ENCODE results near the gene MLANA.

MLANA gene, protein sequence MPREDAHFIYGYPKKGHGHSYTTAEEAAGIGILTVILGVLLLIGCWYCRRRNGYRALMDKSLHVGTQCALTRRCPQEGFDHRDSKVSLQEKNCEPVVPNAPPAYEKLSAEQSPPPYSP

DNA sequence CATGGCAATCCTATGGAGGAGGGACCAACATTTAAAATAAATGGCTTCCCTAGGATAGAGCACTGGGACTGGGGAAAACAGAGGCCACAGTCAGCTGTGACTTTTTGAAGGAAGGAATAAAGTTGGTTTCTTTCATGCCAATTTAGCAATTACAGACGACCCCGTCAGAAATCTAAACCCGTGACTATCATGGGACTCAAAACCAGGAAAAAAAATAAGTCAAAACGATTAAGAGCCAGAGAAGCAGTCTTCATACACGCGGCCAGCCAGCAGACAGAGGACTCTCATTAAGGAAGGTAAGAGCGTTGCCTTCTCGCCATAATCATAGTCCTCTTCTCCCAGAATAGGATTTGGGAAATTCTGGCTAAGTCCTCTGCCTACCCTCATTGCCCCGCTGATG lies at the start of gene MLANA:
Gene MLANA, plus strand, starts transcription at position 249 of the 400 bp plus-strand sequence. CDS start 1,586 bp downstream, outside the sequence.
- Histone ChIP-seq H3K27me3 (replicated peaks; ENCODE audit: control insufficient read depth, insufficient read depth, low read length) (no peaks in the 10 kb centered on the region), H3K4me3 (ENCODE audit: low read length) (no peak within 1 kb of the TSS), H3K9ac (ENCODE audit: low read length) (no peak within 1 kb of the TSS), H3K9me3 (ENCODE audit: control insufficient read depth, low read length) (no peaks in the 10 kb centered on the region), H3K4me1 (ENCODE audit: control insufficient read depth, insufficient read depth, low read length) (no peaks in the 10 kb centered on the region), H3K36me3 (ENCODE audit: control insufficient read depth, insufficient read depth, low read length, severe bottlenecking) (no peaks in the 10 kb centered on the region)
- no peak for DNase-seq (ENCODE audit: low read depth)

DNA sequence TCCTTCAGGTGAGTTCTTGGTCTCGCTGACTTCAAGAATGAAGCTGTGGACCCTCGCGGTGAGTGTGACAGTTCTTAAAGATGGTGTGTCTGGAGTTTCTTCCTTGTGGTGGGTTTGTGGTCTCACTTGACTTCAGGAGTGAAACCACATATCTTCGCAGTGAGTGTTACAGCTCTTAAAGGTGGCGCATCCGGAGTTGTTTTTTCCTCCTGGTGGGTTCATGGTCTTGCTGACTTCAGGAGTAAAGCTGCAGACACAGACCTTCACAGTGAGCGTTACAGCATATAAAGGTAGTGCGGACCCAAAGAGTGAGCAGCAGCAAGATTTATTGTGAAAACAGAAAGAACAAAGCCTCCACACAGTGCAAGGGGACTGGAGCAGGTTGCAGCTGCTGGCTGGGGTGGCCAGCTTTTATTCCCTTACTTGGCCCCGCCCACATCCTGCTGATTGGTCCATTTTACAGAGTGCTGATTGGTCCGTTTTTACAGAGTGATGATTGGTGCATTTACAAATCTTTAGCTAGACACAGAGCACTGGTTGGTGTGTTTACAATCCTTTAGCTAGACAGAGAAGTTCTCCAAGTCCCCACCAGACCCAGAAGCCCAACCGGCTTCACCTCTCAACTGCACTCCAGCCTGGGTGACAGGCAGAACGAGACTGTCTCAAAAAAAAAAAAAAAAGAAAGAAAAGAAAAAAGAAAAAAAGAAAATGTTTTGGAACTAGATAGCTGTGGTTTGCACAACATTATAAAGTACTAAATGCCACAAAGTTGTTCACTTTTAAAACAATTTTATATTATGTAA lies 48.7 kb upstream of the MLANA start:
- H3K36me3 ChIP-seq (ENCODE audit: control insufficient read depth, insufficient read depth, low read length, severe bottlenecking): no peaks in the 10 kb centered on the region
- no peaks in the 10 kb centered on the region for H3K27me3 ChIP-seq (replicated peaks; ENCODE audit: control insufficient read depth, insufficient read depth, low read length)
- no peak overlapping the region for H3K4me3 ChIP-seq (ENCODE audit: low read length)
- H3K9ac ChIP-seq (ENCODE audit: low read length): no peak overlapping the region
- no peaks in the 10 kb centered on the region for H3K9me3 ChIP-seq (ENCODE audit: control insufficient read depth, low read length)
- DNase-seq (ENCODE audit: low read depth): no peak
- peaks cover 11% of the 10 kb centered on the region for H3K4me1 ChIP-seq (ENCODE audit: control insufficient read depth, insufficient read depth, low read length)

DNA sequence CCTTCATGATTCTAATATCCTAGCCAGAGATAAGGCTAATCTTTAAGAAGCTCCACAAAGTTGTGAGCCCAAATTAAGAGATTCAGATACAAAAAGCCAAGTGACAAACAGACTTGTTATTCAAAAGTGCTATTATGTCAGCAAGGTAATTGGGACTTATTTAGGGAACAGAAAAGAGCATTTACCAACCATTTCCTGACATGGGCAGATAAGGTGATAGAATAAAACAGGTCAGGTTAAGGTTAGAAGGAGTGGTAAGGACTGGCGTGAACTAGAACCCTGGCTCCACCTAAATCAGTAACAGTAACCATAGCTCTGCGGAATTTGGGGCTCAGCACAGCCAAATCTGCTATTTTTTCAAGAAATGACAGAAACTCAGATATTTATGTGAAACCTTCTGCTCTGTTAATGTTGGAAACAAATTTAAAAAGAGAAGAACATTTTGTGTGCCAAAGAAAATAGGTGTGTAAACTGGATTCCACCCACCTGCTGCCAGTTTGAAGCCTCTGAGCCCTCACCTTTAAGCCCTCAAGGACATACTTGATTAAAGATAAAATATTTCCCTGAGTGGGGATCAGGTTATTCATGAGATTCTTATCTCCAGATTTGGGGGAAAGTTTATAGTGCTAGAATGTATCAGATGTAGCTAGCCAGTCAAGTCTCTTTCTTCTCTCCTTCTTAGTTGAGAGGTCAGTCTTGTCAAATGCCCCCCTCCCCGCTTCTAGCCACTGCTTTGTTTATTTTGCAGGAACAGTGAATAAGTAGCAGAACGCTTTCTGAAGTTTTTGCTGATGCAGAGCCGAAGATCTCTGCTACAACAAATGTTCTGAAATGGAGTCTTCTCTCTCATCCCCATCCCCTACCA lies 47.5 kb upstream of the MLANA start:
- H3K4me1 ChIP-seq (ENCODE audit: control insufficient read depth, insufficient read depth, low read length): peaks cover 11% of the 10 kb centered on the region
- no peak overlapping the region for H3K4me3 ChIP-seq (ENCODE audit: low read length)
- DNase-seq (ENCODE audit: low read depth): no peak
- no peak overlapping the region for H3K9ac ChIP-seq (ENCODE audit: low read length)
- H3K9me3 ChIP-seq (ENCODE audit: control insufficient read depth, low read length): no peaks in the 10 kb centered on the region
- no peaks in the 10 kb centered on the region for H3K36me3 ChIP-seq (ENCODE audit: control insufficient read depth, insufficient read depth, low read length, severe bottlenecking)
- no peaks in the 10 kb centered on the region for H3K27me3 ChIP-seq (replicated peaks; ENCODE audit: control insufficient read depth, insufficient read depth, low read length)

DNA sequence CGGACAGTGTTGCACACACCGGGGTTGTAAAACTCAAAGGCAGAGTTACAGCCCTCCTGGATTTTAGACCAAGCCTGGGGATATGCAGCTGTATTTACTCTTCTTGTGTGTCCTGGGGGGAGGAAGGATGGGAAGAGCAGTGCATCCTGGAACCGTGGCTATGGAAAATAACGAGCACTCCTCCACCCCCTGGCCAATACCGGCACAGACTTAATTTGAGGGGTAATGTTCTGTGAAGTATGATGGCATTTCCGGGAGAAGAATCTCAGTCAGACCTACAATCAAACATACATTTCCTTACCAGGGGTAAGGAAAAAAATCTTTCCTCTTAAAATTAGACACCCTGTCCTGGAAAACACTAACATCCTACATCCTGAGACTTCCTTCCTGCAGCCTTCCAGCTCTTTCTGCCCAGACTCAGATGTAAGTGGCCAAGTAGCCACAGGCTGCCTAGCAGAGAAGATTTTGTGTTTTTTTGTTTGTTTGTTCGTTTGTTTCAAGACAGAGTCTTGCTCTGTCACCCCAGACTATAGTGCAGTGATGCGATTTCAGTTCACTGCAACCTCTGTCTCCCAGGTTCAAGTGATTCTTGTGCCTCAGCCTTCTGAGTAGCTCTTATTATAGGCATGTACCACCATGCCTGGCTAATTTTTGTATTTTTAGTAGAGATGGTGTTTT lies 46.8 kb upstream of the MLANA start:
- Histone ChIP-seq H3K27me3 (replicated peaks; ENCODE audit: control insufficient read depth, insufficient read depth, low read length) (no peaks in the 10 kb centered on the region), H3K4me1 (ENCODE audit: control insufficient read depth, insufficient read depth, low read length) (peaks cover 11% of the 10 kb centered on the region), H3K36me3 (ENCODE audit: control insufficient read depth, insufficient read depth, low read length, severe bottlenecking) (no peaks in the 10 kb centered on the region), H3K9ac (ENCODE audit: low read length) (no peak overlapping the region), H3K9me3 (ENCODE audit: control insufficient read depth, low read length) (no peaks in the 10 kb centered on the region), H3K4me3 (ENCODE audit: low read length) (no peak overlapping the region)
- peak; percentile 48 for DNase-seq (ENCODE audit: low read depth)

DNA sequence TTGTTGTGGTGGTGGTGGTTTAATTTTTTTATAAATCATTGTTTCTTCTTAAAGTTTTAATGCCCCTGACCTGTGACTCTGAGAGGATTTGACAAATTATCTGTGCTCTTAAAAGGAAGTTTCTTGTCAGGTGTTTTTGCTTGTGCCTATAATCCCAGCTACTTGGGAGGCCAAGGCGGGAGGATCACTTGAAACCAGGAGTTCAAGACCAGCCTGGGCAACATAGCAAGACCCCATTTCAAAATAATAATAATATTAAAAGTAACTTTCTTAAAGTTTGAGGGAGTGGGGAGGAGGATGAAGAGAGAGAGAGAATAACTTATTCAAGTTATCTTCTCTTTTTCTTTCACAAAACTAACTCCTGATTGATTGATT lies 45.5 kb upstream of the MLANA start:
- H3K4me3 ChIP-seq (ENCODE audit: low read length): no peak overlapping the region
- H3K9me3 ChIP-seq (ENCODE audit: control insufficient read depth, low read length): no peaks in the 10 kb centered on the region
- H3K9ac ChIP-seq (ENCODE audit: low read length): no peak overlapping the region
- H3K27me3 ChIP-seq (replicated peaks; ENCODE audit: control insufficient read depth, insufficient read depth, low read length): no peaks in the 10 kb centered on the region
- H3K4me1 ChIP-seq (ENCODE audit: control insufficient read depth, insufficient read depth, low read length): peaks cover 4% of the 10 kb centered on the region
- no peaks in the 10 kb centered on the region for H3K36me3 ChIP-seq (ENCODE audit: control insufficient read depth, insufficient read depth, low read length, severe bottlenecking)
- no peak for DNase-seq (ENCODE audit: low read depth)

DNA sequence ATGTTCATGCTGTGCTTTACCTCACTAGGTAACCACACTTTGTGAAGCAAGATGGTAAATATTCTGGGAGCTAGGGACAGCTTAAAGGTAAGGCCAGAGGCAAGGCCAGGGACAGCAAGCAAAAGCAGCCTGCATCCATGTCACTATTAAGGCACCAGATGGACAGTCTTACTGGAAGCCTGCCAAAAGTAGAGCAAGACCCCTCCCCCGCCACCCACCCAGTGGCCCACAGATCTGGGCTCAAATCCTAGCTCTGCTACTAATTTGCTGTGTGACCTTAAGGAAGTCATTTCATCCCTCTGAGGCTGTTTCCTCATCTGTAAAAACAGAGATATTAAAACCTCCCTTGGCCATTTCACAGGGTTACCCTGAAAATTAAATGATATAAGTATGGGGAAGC lies 44.6 kb upstream of the MLANA start:
- Histone ChIP-seq H3K4me3 (ENCODE audit: low read length) (no peak overlapping the region), H3K36me3 (ENCODE audit: control insufficient read depth, insufficient read depth, low read length, severe bottlenecking) (no peaks in the 10 kb centered on the region), H3K9me3 (ENCODE audit: control insufficient read depth, low read length) (no peaks in the 10 kb centered on the region), H3K4me1 (ENCODE audit: control insufficient read depth, insufficient read depth, low read length) (peaks cover 8% of the 10 kb centered on the region), H3K9ac (ENCODE audit: low read length) (no peak overlapping the region), H3K27me3 (replicated peaks; ENCODE audit: control insufficient read depth, insufficient read depth, low read length) (no peaks in the 10 kb centered on the region)
- DNase-seq (ENCODE audit: low read depth): peak; percentile 5

DNA sequence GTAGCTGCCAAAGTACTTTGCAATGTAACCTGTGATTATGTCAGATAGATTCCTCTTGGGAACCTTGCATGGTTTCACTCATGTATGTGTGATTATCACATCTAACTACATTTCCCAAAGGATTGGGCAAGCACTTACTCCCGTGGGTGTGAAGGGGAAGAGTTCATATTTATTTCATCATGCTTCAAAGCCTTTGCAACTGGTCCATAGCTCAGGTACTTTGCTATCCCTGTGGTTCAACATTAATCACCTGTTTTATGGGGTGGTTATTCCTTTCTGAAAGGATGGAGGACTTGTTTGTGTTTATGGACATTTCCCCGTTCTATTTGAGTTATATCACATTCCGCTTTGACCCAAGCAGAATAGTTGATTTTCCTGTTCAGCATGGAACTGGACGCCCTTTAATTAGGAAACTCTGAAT lies 44.2 kb upstream of the MLANA start:
- Histone ChIP-seq H3K27me3 (replicated peaks; ENCODE audit: control insufficient read depth, insufficient read depth, low read length) (no peaks in the 10 kb centered on the region), H3K9me3 (ENCODE audit: control insufficient read depth, low read length) (no peaks in the 10 kb centered on the region), H3K4me3 (ENCODE audit: low read length) (no peak overlapping the region), H3K36me3 (ENCODE audit: control insufficient read depth, insufficient read depth, low read length, severe bottlenecking) (no peaks in the 10 kb centered on the region), H3K4me1 (ENCODE audit: control insufficient read depth, insufficient read depth, low read length) (peaks cover 12% of the 10 kb centered on the region), H3K9ac (ENCODE audit: low read length) (no peak overlapping the region)
- peak; percentile 47 for DNase-seq (ENCODE audit: low read depth)

DNA sequence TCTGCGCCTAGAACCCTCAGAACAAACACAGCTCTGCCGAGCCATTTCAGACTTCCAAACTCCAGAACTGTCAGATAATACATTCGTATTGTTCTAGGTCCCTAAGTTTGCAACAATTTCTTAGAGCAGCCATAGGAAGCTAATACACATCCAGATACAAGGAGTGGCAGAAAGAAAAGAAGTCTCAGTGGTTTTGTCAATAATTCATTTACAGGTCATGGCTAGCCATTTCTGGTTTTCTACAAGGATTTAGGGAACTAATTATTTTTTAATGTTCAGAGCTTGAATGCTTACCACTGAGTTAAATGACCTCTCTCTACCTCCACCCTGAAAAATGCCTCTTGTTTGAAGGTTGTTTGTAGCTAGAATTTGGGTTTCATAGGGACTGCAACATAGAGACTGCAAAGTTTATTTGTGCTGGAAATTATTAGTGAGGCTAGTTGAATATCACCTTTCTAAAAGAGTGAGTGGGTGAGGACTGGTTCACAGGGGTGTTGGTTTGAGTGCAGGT lies 42.3 kb upstream of the MLANA start:
- no peak overlapping the region for H3K4me3 ChIP-seq (ENCODE audit: low read length)
- no peak overlapping the region for H3K9ac ChIP-seq (ENCODE audit: low read length)
- H3K9me3 ChIP-seq (ENCODE audit: control insufficient read depth, low read length): no peaks in the 10 kb centered on the region
- no peak for DNase-seq (ENCODE audit: low read depth)
- peaks cover 21% of the 10 kb centered on the region for H3K4me1 ChIP-seq (ENCODE audit: control insufficient read depth, insufficient read depth, low read length)
- H3K27me3 ChIP-seq (replicated peaks; ENCODE audit: control insufficient read depth, insufficient read depth, low read length): no peaks in the 10 kb centered on the region
- H3K36me3 ChIP-seq (ENCODE audit: control insufficient read depth, insufficient read depth, low read length, severe bottlenecking): no peaks in the 10 kb centered on the region

DNA sequence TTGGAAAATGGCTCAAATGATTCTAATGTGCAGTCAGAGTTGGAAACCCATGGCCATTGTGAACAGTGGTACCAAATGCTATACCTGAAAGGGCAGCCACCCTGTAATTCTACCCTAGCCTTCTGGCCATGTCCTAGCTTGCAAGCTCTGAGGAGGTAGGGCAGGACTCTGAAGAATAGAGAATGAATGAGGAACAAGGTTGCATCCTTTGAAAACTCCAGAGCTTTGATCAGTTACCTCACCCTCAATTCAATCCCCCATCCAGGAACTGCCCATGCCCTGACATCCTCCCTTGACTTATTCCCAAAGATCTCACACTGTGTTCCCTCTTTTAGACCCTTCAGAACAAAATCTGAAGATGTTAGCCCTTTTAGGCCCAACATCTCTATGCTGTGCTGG lies 40.0 kb upstream of the MLANA start:
- Histone ChIP-seq H3K9ac (ENCODE audit: low read length) (no peak overlapping the region), H3K27me3 (replicated peaks; ENCODE audit: control insufficient read depth, insufficient read depth, low read length) (no peaks in the 10 kb centered on the region), H3K4me3 (ENCODE audit: low read length) (no peak overlapping the region), H3K4me1 (ENCODE audit: control insufficient read depth, insufficient read depth, low read length) (peaks cover 21% of the 10 kb centered on the region), H3K9me3 (ENCODE audit: control insufficient read depth, low read length) (no peaks in the 10 kb centered on the region), H3K36me3 (ENCODE audit: control insufficient read depth, insufficient read depth, low read length, severe bottlenecking) (no peaks in the 10 kb centered on the region)
- no peak for DNase-seq (ENCODE audit: low read depth)

DNA sequence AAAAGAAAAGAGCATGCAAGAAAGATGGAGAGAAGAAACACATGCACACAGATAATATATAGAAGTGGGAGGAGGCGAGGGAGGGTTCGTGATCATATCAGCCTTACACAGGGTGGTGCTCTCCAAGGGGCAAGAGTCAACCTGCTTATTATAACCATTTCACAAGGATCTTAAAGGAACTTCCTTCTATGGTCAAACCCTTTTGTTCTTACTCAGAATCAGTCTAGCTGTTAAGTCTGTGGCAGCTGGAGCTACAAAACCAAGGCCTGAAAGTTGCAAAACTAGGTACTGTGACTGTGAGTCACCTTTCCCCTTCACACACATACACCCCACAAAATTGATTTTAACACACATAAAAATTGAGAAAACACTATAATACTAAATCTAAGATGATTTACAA lies 39.2 kb upstream of the MLANA start:
- H3K9me3 ChIP-seq (ENCODE audit: control insufficient read depth, low read length): no peaks in the 10 kb centered on the region
- peaks cover 21% of the 10 kb centered on the region for H3K4me1 ChIP-seq (ENCODE audit: control insufficient read depth, insufficient read depth, low read length)
- H3K36me3 ChIP-seq (ENCODE audit: control insufficient read depth, insufficient read depth, low read length, severe bottlenecking): no peaks in the 10 kb centered on the region
- peak; percentile 69 for DNase-seq (ENCODE audit: low read depth)
- H3K27me3 ChIP-seq (replicated peaks; ENCODE audit: control insufficient read depth, insufficient read depth, low read length): no peaks in the 10 kb centered on the region
- H3K9ac ChIP-seq (ENCODE audit: low read length): peak overlapping the region; percentile 30
- no peak overlapping the region for H3K4me3 ChIP-seq (ENCODE audit: low read length)

DNA sequence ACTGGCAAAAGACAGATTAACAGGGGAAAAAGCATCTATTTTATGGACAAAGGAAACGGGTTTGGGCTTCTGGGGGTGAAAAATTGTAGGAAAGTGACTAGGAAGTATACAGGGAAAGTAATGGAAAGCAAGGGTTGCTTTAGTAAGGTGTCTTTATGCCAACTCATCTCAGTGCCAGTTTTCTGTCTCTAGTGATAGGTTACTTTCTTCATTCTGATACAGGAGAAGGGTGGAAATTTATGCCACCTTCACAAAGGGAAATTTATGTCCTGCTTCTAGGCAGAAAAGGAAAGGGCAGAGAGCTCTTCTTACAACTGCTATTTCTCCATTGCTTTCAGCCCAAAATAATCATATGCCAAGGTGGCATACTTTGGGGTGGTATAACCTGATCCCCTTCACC lies 37.7 kb upstream of the MLANA start:
- H3K9ac ChIP-seq (ENCODE audit: low read length): no peak overlapping the region
- no peaks in the 10 kb centered on the region for H3K27me3 ChIP-seq (replicated peaks; ENCODE audit: control insufficient read depth, insufficient read depth, low read length)
- H3K36me3 ChIP-seq (ENCODE audit: control insufficient read depth, insufficient read depth, low read length, severe bottlenecking): no peaks in the 10 kb centered on the region
- H3K9me3 ChIP-seq (ENCODE audit: control insufficient read depth, low read length): no peaks in the 10 kb centered on the region
- DNase-seq (ENCODE audit: low read depth): no peak
- no peak overlapping the region for H3K4me3 ChIP-seq (ENCODE audit: low read length)
- peaks cover 21% of the 10 kb centered on the region for H3K4me1 ChIP-seq (ENCODE audit: control insufficient read depth, insufficient read depth, low read length)

Data from adipocyte (in vitro differentiated cells).